GM19452 (cell line): ENCODE data around the gene LRRC10.

ENCODE experiments used
- ATAC-seq: cut with Tn5 transposase; IDR thresholded peaks from one replicate; pipeline ENCODE4 v1.9.1; 2021; ENCODE audit not compliant: unreplicated experiment

Gene LRRC10

DNA sequence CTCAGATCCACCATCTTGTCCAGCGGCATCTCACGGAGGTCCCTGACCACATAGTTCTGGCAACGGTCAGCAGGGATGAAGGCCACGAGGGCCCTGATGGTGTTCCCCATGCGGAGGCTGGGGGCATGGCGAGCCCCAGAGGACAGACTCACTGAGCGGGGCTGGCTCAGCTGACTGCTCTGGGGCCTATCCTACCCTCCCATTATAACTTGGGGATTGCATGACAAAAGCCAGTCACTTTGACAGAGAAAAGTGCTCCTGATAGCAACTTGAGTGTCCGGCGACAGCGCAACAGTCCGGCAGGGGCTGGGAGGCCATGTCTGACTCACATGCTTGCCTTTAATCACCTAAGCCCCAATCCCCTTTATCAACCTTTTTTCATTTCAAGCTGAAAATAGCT lies at the start of gene LRRC10:
Gene LRRC10, minus strand, starts transcription at position 179 of the 400 bp plus-strand sequence. Its CDS starts 69 bp downstream, at position 110.
- ATAC-seq = no peak

- ATAC-seq = no peak
Observed at GRCh38 chr12:69660164-69660863, 49.6 kb upstream of the LRRC10 start.

- ATAC-seq = no peak
Observed at GRCh38 chr12:69658203-69658602, 47.5 kb upstream of the LRRC10 start.

- ATAC-seq = no peak
Observed at GRCh38 chr12:69657376-69658137, 46.9 kb upstream of the LRRC10 start.

DNA sequence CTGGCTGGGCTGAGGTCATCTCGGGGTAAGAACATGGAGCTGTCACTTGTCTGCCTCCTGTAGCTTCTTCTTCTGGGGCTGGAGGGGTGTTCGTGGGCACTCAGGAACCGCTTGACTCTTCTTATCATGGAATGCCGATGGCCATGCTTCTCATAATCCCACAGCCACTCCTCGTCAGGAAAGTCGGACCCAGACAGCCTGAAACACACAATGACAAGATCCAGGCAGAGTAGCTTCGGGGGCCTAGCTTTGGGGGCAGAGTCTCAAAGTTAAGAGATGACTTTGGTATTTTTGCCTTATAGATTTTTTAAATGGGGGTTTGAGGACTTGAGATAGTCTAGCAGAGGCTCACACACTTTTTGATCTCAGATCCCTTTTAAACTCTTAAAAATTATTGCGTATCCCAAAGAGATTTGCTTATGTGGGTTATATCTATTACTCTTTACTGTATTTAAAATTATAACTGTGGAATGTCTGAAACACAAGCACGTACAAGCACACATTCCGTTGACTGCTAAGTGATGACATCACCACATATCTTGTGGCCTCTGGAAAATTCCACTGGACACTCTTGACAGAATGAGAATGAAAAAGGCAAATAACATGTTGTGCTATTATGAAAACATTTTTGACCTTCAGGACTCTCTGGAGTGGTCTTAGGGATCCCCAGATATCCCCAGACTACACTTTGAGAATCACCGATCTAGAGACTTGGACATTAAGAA lies 45.1 kb upstream of the LRRC10 start:
- ATAC-seq = no peak

- ATAC-seq = no peak
Observed at GRCh38 chr12:69653703-69654102, 43.0 kb upstream of the LRRC10 start.

DNA sequence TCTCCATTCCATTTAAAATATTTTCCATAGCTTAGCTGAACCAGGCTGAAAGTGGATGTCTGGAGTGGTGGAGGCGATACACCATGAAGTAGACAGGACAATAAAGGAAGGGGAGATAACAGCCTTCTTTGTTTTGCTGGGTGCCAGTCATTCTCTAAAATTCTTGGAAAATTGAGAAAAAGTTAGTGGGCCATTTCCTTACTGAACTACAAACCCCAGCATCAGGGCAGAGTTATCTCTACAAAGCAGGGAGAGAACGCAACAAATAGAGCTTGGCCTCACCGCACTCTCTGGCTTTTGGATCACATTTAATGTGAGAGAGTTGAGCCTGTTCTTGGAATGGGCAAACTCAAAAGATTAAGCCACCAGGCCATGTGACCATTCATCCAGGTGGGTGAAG lies 41.2 kb upstream of the LRRC10 start:
- no peak for ATAC-seq

DNA sequence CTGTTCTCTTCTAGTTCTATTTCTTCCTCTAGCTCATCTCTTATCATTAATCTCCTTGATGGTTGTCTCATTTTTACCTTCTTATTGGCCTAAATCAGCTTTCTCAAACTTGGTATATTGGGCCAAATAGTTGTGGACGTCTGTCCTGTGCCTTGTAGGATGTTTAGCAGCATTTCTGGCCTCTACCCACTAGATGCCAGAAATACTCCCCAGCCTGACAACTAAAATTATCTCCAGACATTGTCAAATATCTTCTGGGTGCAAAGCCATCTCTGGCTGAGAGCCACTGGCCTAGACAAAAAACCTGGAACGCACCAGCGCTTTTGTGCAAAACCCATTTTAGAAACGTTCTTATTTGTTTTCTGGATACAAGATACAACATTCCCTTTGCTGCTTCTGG lies 38.8 kb upstream of the LRRC10 start:
- ATAC-seq = no peak

GRCh38 chr12:69648476-69648875 lies 37.8 kb upstream of the LRRC10 start:
- ATAC-seq = no peak

DNA sequence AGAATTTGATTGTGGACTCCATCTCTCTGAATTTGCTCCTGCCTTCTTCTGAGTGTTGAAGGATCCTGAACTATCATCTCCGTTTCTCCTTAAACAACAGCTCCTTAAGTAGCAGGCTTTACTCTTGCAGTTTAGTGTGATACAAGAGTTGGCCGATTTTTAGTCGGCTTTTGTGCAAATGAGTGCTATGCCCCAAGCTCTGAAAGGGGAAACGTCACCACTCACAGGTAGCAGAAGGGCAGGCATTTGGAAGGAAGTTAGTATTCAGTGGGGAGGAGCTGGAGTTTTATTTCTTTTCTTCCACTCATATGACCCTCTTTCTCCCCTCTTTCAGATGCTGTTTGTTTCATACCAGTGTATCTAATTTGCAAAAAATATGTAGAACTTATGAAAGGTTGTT lies 36.5 kb upstream of the LRRC10 start:
- ATAC-seq = no peak

- no peak for ATAC-seq
Observed at GRCh38 chr12:69645031-69645430, 34.3 kb upstream of the LRRC10 start.

GRCh38 chr12:69644511-69644910 lies 33.8 kb upstream of the LRRC10 start:
- no peak for ATAC-seq

DNA sequence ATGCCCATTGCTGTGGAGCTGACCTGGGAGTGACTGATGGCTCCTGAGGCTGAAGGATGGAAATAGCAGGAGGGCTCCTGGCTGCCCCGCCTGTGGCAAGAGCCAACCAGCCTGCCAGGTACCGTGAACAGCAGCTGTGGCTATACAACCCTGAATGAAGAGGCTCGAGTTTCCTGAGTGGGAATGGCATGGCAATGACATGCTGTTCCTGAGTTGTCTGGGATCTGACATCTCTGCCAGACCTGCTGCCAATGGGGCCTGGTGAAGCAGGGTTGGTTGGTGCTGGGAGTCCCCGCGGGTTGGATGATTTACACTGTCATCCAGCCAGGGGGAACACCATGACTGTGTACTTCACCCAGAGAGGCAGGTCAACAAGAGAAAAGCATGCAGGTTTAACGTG lies 31.8 kb upstream of the LRRC10 start:
- ATAC-seq = no peak

DNA sequence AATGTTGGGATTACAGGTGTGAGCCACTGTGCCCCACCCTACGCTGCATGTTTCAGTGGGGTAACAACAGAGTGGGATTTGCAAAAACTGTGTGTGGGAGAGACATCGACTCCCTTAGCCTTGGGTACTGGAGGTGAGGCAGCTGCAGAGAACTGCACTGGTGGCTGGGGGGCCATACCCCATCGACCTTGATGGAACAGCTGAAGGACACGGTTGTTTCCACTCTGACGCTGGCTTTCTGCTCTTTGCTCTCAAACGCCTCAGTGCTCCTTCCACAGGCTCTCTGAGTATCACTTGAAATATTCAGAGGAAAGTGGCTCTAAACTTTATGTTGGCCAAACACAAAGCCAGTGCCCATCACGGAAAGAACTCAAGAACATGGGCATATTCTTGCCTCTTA lies 30.8 kb upstream of the LRRC10 start:
- ATAC-seq = no peak

- ATAC-seq = no peak
Observed at GRCh38 chr12:69639400-69640016, 28.8 kb upstream of the LRRC10 start.

GRCh38 chr12:69633061-69633460 lies 22.4 kb upstream of the LRRC10 start:
- ATAC-seq = no peak

- no peak for ATAC-seq
Observed at GRCh38 chr12:69630191-69630590, 19.5 kb upstream of the LRRC10 start.

DNA sequence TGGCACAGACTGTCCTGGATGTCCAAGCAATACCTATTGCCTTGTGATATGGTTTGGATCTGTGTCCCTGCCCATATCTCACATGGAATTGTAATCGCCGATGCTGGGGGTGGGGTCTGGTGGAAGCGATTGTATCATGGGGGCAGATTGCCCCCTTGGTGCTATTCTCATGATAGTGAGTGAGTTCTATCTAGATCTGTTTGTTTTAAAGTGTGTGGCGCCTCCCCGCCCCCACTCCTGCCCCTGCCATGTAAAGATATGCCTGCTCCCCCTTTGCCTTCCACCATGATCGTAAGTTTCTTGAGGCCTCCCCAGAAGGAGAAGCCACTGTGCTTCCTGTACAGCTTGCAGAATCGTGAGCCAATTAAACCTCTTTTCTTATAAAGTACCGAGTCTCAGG lies 16.8 kb upstream of the LRRC10 start:
- no peak for ATAC-seq

- ATAC-seq = no peak
Observed at GRCh38 chr12:69623970-69624369, 13.3 kb upstream of the LRRC10 start.

DNA sequence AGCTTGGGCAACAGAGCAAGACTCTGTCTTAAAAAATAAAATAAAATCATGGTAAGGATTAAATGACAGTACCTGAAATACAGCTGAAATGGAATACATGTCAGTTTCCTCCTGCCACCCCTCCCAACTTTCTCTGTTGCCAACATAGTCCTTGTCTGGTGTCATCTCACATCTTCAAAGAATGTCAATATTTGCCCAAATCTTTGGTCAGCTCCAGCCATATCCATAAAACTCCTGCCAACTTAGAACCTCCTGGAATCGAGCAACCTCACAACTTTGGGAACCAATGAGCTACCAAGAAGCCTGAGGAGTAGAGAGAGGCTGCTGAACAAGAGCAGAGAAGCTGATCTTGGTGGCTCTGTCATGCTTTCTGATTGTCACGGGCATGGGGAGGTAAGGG lies 10.8 kb upstream of the LRRC10 start:
- ATAC-seq = no peak

DNA sequence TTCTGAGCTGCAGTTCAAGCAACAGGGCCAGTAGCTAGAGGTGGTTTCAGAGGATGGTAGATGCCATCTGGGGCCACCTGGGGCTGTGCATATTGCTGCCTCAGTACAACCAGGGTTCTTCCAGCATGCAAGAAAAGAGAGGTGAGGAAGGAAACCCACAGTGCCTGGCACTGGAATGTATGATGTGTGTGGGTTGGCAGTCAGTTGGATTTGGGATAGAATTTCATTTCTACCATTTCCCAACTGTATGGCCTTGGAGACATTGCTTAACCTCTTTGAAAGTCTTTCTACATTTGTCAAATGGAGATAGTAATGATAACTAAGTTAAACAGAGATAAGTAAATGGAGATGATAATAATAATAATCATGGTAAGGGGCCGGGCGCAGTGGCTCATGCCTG lies 10.2 kb upstream of the LRRC10 start:
- ATAC-seq = no peak

GRCh38 chr12:69620077-69620476 lies 9.4 kb upstream of the LRRC10 start:
- ATAC-seq = no peak
